Prostate gland (tissue), 2 donors: ENCODE data around the gene PDZD7.

Experiments used
- POLR2A ChIP-seq: fragments of 450-650 bp; IDR thresholded peaks from one replicate; pipeline ENCODE4 v1.6.1; 2016; ENCODE audit warnings: antibody characterized with exemption, mild to moderate bottlenecking
- POLR2AphosphoS5 ChIP-seq: sonication (generic); formaldehyde crosslinking; IDR thresholded peaks from one replicate; pipeline ENCODE4 v1.6.1; 2017; ENCODE audit warnings: antibody characterized with exemption
- TF ChIP-seq, protein P1 (sequence below), 4 experiments: fragments of 200-600 bp in 2 of 4; fragments of 450-650 bp in 2 of 4; sonication (generic) in 2 of 4; IDR thresholded peaks; 1 replicate in 3 of 4; 2 replicates in 1 of 4; pipeline ENCODE4 v1.5.1; 2016 to 2019; ENCODE audit warnings: antibody characterized with exemption in 4 of 4, mild to moderate bottlenecking in 2 of 4, moderate library complexity in 2 of 4

DNA sequence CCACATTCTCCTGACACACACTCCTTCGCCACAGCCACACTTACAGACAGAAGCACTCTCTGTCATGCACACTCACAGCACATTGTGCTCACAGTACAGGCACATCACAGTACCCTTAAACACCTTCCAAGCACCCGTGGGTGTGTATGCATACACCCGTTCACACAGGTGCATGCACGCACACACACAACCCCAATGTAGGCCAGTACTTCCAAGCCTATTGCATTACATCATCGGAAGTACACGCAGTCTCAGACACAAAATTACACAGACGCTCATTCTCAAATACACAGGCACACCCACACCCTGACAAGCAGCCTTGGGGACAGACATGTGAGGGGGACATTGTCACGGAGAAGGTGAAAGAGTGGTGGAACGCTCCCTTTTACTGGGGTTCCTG lies 42.0 kb upstream of the PDZD7 start:
- TF ChIP-seq, protein P1, sequence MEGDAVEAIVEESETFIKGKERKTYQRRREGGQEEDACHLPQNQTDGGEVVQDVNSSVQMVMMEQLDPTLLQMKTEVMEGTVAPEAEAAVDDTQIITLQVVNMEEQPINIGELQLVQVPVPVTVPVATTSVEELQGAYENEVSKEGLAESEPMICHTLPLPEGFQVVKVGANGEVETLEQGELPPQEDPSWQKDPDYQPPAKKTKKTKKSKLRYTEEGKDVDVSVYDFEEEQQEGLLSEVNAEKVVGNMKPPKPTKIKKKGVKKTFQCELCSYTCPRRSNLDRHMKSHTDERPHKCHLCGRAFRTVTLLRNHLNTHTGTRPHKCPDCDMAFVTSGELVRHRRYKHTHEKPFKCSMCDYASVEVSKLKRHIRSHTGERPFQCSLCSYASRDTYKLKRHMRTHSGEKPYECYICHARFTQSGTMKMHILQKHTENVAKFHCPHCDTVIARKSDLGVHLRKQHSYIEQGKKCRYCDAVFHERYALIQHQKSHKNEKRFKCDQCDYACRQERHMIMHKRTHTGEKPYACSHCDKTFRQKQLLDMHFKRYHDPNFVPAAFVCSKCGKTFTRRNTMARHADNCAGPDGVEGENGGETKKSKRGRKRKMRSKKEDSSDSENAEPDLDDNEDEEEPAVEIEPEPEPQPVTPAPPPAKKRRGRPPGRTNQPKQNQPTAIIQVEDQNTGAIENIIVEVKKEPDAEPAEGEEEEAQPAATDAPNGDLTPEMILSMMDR (IDR thresholded peaks at IDR 0.05), result no peak
- TF ChIP-seq POLR2AphosphoS5 (no peak), POLR2A (no peak)
